Measurements from ENCODE around the gene NLN. TPM values are rescaled to one million over a fixed set of nuclear protein-coding genes. Genes with fewer than 3 reads are reported as not detected.

Gene NLN
- total RNA-seq (10 to 100 TPM; 13.4 to 26.4 TPM), polyA plus RNA-seq (10 to 100 TPM; 13.5 to 24.7 TPM)

DNA sequence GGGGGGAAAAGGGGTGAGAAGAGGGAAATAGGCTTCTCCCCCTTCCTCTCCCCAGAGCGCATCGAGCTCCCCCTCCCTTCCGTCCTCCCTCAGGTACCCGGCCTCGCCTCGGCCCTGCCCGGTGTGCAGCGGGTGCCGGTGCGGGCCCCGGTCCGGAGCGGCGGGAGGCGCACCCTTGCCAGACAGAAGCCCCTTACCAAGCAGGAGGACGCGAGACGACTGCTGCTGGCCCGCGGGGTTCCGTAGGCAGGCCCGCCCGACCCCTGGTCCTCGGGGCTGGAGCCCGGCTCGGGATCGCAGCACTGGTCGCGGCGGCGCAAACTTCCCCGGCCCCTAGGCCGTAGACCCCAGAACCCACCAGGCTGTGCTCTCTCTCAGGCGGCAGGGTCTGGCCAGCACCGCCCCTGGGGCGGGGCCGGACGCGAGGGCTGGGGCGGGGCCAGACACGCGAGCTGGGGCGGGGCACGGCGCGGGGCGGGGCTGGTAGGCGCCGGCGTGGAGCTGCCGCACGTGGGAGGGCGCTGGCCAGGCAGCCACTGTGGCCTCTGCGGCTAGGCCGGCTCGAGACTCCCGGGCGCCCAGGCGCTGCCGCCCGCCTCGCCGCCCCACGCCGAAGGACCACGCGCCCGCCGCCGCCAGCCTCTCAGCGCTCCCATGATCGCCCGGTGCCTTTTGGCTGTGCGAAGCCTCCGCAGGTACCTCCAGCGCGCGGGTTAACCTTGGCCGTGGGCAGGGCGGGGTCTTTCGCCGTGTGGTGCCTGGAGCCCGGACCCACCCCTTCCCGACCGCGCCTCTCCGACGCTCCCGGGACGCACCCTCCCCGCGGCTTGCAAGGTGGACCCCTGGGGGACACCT lies at the start of gene NLN, which contains the start of gene SGTB:
Gene NLN (plus strand): TSS at position 486 of the 855 bp plus-strand sequence. CDS start 169 bp downstream, at position 655.
Gene SGTB (minus strand): TSS at position 390 of the 855 bp plus-strand sequence. CDS start 1,302 bp downstream, outside the sequence.
- Histone ChIP-seq H3K9me3 (ENCODE audit: control insufficient read depth in 4 of 4, low read length in 3 of 4) (no peaks in the 10 kb centered on the region), H3K27ac (ENCODE audit: low read depth in 1 of 2, low read length in 2 of 2) (peak within 1 kb of the TSS; percentile 58 to 64), H3K36me3 (ENCODE audit: control insufficient read depth in 4 of 4, insufficient read depth in 3 of 4, low read depth in 1 of 4, low read length in 3 of 4) (no peaks in the 10 kb centered on the region), H3K4me3 (ENCODE audit: low read depth in 1 of 3, low read length in 3 of 3) (peak within 1 kb of the TSS; percentile 81 to 93 (median 85)), H3K27me3 (ENCODE audit: control insufficient read depth in 4 of 4, insufficient read depth in 4 of 4, low read length in 3 of 4) (no peaks in the 10 kb centered on the region), H3K4me1 (ENCODE audit: control insufficient read depth in 4 of 4, insufficient read depth in 4 of 4, low read length in 3 of 4) (peaks cover 2 to 27% (median 21%) of the 10 kb centered on the region in 4 donors), H3K9ac (ENCODE audit: low read depth in 1 of 2, low read length in 2 of 2) (peak within 1 kb of the TSS; percentile 10 to 59)
- peak; percentile 95 for DNase-seq (ENCODE audit: low spot score)
- under 1% methylated on average over 92 of the region's 92 CpGs for WGBS
- no peak for TF ChIP-seq SP1 (IDR thresholded peaks at IDR 0.05)
- TF ChIP-seq GABPA (IDR thresholded peaks at IDR 0.05 in 1 of 2, conservative IDR thresholded peaks at IDR 0.05 in 1 of 2) = no peak
- TF ChIP-seq, protein P1, sequence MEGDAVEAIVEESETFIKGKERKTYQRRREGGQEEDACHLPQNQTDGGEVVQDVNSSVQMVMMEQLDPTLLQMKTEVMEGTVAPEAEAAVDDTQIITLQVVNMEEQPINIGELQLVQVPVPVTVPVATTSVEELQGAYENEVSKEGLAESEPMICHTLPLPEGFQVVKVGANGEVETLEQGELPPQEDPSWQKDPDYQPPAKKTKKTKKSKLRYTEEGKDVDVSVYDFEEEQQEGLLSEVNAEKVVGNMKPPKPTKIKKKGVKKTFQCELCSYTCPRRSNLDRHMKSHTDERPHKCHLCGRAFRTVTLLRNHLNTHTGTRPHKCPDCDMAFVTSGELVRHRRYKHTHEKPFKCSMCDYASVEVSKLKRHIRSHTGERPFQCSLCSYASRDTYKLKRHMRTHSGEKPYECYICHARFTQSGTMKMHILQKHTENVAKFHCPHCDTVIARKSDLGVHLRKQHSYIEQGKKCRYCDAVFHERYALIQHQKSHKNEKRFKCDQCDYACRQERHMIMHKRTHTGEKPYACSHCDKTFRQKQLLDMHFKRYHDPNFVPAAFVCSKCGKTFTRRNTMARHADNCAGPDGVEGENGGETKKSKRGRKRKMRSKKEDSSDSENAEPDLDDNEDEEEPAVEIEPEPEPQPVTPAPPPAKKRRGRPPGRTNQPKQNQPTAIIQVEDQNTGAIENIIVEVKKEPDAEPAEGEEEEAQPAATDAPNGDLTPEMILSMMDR (IDR thresholded peaks at IDR 0.05; ENCODE audit: low read depth, low read length, missing input control) = no peak
- TF ChIP-seq TAF1 (conservative IDR thresholded peaks at IDR 0.05) = no peak
- no peak for TF ChIP-seq FOXA1 (IDR thresholded peaks at IDR 0.05)
- TF ChIP-seq, protein P2, sequence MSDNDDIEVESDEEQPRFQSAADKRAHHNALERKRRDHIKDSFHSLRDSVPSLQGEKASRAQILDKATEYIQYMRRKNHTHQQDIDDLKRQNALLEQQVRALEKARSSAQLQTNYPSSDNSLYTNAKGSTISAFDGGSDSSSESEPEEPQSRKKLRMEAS (IDR thresholded peaks at IDR 0.05) = no peak

DNA sequence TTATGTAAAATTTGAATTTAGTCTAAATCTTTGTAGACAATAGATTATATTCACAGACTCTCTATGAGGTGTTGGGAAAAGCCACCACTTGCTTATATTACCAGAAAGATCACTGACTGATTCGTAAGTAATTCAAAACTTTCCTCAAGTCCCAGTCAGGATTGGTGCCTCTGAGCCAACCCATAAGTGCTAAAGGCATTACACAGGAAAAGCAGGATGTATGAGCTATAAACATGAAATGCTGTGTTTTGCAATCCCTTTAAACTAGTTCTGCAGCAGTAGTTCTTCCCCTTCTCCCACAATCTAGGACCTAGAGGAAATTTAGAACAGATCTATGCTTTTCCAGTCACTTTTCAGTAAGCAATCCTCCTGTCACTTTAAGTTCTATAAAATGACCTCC lies 49.2 kb upstream of the NLN start:
- Histone ChIP-seq H3K4me1 (ENCODE audit: control insufficient read depth in 4 of 4, insufficient read depth in 4 of 4, low read length in 3 of 4) (no peaks in the 10 kb centered on the region), H3K27ac (ENCODE audit: low read depth in 1 of 2, low read length in 2 of 2) (no peak overlapping the region), H3K9ac (ENCODE audit: low read depth in 1 of 2, low read length in 2 of 2) (no peak overlapping the region), H3K27me3 (ENCODE audit: control insufficient read depth in 4 of 4, insufficient read depth in 4 of 4, low read length in 3 of 4) (no peaks in the 10 kb centered on the region), H3K9me3 (ENCODE audit: control insufficient read depth in 4 of 4, low read length in 3 of 4) (no peaks in the 10 kb centered on the region), H3K36me3 (ENCODE audit: control insufficient read depth in 4 of 4, insufficient read depth in 3 of 4, low read depth in 1 of 4, low read length in 3 of 4) (peaks cover 0 to 4% (median 4%) of the 10 kb centered on the region in 4 donors), H3K4me3 (ENCODE audit: low read depth in 1 of 3, low read length in 3 of 3) (no peak overlapping the region)
- TF ChIP-seq HNF4G (IDR thresholded peaks at IDR 0.05) = no peak
- no peak for TF ChIP-seq FOXA1 (IDR thresholded peaks at IDR 0.05)
- no peak for TF ChIP-seq YY1 (IDR thresholded peaks at IDR 0.05)
- no peak for TF ChIP-seq FOXA2 (IDR thresholded peaks at IDR 0.05)
- no peak for TF ChIP-seq GABPA (IDR thresholded peaks at IDR 0.05 in 1 of 2, conservative IDR thresholded peaks at IDR 0.05 in 1 of 2)
- TF ChIP-seq RXRA (IDR thresholded peaks at IDR 0.05) = no peak
- TF ChIP-seq, protein P3, sequence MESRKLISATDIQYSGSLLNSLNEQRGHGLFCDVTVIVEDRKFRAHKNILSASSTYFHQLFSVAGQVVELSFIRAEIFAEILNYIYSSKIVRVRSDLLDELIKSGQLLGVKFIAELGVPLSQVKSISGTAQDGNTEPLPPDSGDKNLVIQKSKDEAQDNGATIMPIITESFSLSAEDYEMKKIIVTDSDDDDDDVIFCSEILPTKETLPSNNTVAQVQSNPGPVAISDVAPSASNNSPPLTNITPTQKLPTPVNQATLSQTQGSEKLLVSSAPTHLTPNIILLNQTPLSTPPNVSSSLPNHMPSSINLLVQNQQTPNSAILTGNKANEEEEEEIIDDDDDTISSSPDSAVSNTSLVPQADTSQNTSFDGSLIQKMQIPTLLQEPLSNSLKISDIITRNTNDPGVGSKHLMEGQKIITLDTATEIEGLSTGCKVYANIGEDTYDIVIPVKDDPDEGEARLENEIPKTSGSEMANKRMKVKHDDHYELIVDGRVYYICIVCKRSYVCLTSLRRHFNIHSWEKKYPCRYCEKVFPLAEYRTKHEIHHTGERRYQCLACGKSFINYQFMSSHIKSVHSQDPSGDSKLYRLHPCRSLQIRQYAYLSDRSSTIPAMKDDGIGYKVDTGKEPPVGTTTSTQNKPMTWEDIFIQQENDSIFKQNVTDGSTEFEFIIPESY (IDR thresholded peaks at IDR 0.05) = no peak
- TF ChIP-seq, protein P2 (IDR thresholded peaks at IDR 0.05) = no peak
- TF ChIP-seq EGR1 (IDR thresholded peaks at IDR 0.05; ENCODE audit: low read depth in 2 of 2) = no peak
- TF ChIP-seq NR2F2 (IDR thresholded peaks at IDR 0.05) = no peak
- no peak for TF ChIP-seq TAF1 (conservative IDR thresholded peaks at IDR 0.05)
- TF ChIP-seq SP1 (IDR thresholded peaks at IDR 0.05) = no peak
- TF ChIP-seq, protein P4, sequence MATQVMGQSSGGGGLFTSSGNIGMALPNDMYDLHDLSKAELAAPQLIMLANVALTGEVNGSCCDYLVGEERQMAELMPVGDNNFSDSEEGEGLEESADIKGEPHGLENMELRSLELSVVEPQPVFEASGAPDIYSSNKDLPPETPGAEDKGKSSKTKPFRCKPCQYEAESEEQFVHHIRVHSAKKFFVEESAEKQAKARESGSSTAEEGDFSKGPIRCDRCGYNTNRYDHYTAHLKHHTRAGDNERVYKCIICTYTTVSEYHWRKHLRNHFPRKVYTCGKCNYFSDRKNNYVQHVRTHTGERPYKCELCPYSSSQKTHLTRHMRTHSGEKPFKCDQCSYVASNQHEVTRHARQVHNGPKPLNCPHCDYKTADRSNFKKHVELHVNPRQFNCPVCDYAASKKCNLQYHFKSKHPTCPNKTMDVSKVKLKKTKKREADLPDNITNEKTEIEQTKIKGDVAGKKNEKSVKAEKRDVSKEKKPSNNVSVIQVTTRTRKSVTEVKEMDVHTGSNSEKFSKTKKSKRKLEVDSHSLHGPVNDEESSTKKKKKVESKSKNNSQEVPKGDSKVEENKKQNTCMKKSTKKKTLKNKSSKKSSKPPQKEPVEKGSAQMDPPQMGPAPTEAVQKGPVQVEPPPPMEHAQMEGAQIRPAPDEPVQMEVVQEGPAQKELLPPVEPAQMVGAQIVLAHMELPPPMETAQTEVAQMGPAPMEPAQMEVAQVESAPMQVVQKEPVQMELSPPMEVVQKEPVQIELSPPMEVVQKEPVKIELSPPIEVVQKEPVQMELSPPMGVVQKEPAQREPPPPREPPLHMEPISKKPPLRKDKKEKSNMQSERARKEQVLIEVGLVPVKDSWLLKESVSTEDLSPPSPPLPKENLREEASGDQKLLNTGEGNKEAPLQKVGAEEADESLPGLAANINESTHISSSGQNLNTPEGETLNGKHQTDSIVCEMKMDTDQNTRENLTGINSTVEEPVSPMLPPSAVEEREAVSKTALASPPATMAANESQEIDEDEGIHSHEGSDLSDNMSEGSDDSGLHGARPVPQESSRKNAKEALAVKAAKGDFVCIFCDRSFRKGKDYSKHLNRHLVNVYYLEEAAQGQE (IDR thresholded peaks at IDR 0.05) = no peak
- TF ChIP-seq JUND (IDR thresholded peaks at IDR 0.05) = no peak
- no peak for TF ChIP-seq HNF4A (conservative IDR thresholded peaks at IDR 0.05)
- TF ChIP-seq, protein P1 (IDR thresholded peaks at IDR 0.05; ENCODE audit: low read depth, low read length, missing input control) = no peak
- TF ChIP-seq RAD21 (IDR thresholded peaks at IDR 0.05) = no peak
- 95% methylated on average over 1 of the region's 1 CpG for WGBS
- no peak for DNase-seq (ENCODE audit: low spot score)

Measured in liver (tissue), 9 donors.